GM21723 (cell line): ENCODE measurements around the gene SOX18.

Source experiments
- ATAC-seq: cut with Tn5 transposase; IDR thresholded peaks from one replicate; pipeline ENCODE4 v1.9.1; 2021; ENCODE audit warnings: mild to moderate bottlenecking, moderate library complexity; ENCODE audit not compliant: unreplicated experiment

SOX18 gene

DNA sequence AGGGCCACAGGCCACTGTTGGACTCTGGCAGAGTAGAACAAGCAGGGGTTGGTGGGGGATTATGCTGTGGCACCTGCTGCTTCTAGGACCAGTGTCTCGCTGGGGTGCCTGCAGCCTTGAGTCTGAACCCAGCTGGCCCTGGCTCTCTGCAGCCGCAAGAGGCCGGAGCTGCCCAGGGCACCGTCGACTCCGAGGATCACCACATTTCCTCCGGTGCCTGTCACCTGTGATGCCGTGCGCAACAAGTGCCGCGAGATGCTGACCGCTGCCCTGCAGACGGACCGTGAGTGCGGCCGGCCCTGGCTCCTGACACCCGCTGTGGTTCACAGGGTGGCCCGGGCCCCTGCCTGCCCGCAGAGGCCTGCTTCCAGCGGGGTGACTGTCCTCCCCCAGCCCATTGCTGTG is 19.8 kb upstream of the SOX18 start:
- no peak for ATAC-seq

DNA sequence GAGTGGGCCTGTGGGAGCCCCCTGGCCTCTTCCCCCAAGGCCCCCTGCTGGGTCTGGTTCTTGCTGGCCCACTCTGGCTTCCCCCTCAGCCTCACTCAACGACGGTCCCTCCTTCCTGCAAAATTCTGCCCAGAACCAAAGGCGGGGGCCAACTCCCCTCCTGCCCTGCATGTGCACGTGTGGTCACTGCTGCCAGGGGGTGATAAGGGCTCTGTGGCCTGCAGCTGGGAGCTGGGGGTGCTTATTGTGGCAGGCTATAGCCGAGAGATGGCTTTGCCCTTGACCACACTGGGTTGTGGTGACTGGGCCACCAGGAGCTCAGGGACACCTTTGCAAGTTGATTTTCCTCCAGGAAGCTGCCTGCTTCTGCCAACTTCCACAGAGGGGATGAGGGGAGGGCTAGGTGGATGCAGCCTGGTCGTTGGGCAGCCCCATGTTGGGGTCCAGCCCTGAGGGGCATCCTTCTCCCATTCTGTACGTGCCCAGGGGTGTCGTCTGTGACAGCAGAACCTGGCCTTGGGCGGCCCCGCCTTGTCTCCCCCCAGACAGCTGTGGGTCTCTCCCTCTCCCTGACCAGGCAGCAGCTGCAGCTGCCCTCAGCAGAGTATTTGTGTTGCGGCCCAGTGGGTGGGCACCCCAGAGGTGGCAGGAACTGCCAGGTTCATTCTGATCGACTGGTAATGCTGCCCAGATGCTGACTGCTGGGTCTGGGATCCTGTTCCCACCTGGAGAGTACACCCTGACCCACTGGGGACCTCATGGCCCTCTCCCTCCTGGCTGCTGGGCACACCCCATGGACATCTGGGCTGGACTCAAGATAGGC is 19.2 kb upstream of the SOX18 start:
- ATAC-seq, result no peak

DNA sequence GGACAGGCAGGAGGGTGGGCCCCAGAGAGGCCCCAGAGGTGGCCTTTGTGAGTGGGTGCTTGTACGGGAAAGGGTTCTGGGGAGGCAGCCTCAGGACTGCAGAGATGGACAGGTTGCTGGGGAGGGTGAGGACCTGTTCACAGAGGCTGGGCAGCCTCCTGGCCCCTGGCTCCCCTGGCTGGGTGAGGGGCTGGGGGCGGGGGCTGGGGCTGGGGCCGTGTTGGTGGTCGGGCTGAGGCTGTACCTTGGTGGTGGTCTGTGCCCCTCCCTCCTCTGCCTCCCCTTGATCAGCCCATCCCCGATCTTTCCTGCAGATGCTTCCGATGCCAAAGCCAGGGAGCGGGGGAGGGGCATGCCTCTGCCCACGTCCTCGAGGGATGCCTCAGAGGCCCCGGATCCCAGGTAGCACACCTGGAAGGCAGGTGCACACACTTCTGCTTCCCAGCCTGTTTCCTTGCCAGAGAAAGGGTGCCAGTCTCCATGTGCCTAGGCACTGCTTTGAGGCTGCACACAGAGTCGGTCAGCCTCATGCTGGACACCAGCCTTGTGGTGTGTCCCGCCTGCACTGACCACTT is 18.4 kb upstream of the SOX18 start:
- ATAC-seq, result no peak

DNA sequence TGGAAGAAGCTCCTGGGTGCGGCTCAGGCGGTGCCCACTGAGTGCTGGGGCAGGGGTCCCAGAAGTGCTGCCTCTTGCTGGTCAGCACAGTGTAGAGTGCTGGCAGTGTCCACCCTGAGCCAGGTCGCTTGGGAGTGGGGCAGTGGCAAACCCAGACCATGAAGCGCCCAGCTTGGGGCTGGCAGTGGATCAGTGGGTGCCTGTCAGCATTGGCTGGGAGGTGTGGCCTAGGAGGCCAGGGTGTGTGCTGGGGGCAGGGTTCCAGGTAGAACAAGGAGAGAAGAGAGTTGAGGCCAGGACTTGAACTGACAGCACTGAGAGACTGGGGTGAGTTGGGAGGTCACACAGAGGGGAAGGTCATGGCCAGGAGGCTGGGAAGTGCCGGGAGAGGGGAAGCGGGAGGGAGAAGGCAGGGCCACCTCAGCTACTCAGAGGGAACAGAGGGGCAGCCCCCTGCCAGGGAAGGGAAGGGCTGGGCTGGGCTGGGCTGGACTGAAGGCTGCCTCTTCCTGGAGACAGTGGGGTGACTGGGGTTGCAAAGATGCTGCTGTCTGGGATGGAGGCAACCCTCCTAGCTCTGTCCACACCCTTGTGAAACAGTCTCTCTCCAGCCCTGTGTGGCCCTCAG is 17.7 kb upstream of the SOX18 start:
- ATAC-seq, result no peak

DNA sequence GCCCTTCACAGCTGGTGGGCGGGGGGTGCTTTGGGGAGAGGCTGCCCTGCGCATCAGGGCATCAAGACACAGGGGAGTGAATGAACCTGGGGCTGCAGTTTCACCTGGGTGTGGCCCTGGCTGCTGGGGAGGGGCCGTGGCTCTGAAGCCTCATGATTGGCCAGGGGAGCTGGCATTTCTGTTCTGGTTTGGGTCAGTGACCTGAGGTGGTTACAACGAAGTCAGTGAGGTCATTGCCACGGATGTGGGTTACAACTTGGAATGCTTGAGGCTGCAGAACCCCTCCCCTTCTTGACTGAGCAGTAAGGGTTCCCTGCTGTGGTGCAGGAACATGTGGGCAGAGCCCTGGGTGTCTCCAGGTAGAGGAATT is 16.5 kb upstream of the SOX18 start:
- ATAC-seq, result peak; percentile 45

DNA sequence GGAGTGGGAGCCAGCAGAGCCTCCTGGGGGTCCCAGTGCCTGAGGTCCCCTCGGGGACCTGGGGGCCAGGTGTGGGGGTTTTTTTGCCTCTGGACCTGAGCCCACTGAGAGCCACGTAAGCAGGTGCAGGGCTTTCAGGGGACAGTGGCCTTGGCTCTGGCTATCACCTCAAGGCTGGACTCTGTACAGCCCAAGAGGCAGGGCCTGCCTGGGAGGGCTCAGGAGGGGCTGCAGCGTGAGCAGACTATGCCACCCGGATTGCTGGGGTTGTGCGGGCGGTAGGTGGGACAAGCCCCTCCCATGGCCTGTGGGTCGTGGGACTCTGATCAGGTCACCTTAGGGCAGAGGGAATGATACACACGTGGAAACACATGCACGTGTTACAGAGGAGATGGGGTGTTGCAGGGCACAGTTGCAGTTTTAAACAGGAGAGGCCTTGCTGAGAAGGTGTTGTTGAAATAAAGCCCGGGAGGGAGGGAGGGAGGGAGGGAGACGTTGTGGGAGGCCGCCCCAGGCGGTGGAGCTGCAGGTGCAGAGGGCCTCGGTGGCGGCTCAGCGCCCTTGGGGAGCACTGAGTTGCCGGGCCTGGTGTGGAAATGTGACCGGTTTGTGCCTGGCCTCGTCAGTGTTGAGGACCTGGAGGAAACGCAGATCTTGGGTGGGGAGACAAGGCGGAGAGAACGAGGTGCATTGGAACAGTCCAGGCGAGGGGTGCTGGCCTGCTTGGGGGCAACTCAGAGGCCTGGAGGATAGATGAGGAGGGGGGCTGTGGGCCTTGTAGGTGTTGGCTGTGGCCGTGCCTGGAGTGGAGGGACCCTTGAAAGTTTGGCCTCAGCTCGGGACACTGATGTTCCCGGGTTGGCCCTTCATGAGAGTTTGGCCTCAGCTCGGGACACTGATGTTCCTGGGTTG is 15.9 kb upstream of the SOX18 start:
- no peak for ATAC-seq

DNA sequence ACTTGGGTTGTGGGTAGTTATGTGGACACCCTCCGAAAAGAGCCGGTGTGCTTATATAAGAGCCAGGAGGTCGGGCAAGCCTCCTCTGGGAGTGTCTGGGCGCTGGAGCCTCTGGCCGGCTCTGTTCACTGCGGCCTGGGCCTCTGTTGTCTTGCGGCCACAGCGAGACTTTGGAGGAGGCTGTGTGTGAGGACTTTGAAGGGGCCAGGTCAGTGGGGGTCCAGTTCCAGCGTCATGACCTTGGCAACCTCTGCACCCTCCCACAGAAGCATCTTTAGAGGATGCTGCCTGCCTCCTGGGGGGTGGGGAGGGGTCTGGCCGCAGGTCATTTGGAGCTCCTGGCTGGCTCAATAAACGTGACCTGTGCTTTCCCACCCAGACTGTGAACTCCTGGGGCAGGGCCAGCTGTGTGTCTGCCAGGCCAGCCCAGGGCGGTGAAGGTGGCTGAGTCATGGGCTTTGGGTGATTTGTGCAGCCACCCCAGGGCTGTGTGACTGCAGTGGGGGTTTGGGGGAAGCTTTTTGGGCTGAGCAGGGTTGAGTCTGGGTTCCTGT is 14.8 kb upstream of the SOX18 start:
- ATAC-seq, result no peak

DNA sequence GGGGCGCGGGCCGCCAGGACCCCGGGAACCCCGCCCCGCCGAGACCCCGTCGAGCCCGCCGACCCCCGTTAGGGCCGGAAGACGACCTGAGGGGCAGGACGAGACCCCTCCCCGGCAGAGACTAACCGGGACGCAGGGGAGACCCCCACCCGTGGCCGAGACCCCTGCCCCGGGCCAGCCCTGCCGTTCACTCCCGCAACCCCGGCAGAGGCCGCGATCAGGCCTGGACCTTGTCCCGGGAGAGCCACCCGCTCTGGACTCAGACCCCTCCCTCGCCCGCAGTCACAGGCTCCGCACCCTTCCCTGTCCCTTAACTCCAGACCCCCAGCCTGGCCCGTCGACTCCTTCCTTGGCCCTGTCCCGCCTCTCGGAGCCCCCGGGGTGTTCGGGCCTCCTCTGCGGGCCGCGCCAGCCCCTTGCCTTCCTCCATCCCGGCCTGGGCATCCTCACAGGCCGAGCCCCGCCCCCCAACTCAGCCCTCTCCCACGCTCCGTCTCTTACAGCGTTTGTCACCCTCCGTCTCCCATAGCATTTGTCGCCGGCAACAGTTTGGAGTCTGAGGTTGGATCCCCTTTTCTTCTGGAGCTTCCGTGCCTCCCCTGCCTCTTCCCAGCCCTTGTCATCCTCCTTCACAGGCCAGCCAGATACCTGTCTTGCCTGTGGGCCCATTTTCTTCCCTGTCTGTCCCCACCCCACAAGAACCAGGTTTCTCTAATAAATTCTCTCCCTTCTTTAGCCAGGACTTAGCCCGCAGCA is 14.1 kb upstream of the SOX18 start:
- ATAC-seq, result no peak

DNA sequence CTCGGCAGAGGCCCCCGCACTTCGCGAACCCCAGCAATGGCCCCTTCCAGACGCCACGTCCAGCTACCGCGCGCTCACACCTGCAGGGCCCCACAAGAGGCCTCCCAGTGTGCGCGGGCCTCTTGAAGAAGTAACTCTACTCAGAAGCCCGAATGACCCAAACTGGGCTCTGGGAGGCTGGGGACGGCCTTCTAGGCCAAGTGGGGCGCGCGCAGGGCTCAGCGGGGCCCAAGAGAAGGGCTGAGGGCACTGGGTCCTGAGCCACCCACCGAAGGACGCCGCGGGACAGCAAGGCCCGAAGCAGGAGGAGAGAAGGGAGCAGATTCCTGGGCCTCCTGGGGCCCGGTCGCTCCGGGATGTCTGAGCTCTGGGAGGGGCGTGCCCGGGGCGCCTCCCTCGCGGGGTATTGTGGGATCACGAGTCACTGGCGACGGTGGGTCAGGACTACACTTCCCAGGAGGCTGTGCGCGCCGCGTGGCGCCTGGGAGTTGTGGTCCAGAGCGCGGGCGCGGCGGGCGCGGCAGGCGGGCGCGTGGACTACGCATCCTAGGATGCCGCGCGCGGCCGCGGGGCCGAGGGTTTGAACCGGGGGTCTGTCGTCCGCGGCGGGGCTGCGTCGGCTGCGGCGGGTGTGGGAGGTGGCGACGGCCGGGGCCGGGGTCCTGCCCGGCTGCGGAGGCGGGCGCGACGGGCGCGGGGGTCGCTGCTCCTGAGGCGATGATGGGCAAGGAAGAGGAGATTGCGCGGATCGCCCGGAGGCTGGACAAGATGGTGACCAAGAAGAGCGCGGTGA is 13.4 kb upstream of the SOX18 start, which contains the start of gene TCEA2:
TCEA2 (plus strand) TSS at position 603 of the 793 bp plus-strand sequence; CDS start at position 718, 115 bp downstream.
- ATAC-seq, result peak; percentile 72

DNA sequence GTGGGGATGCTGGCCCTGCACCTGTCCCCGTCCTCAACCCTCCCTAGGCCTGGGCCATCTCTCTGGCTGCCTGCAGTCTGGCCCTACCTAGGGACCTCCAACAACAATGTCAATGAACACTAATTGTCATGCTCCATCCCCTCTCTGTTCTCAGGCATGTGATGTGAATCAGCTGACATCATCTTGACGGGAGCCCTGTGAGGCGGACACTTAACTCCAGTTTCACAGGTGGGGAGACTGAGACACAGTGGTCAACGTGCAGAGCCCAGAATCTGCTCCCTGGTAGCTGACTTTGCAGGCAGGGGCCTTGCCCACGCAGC is 12.8 kb upstream of the SOX18 start:
- ATAC-seq, result no peak

DNA sequence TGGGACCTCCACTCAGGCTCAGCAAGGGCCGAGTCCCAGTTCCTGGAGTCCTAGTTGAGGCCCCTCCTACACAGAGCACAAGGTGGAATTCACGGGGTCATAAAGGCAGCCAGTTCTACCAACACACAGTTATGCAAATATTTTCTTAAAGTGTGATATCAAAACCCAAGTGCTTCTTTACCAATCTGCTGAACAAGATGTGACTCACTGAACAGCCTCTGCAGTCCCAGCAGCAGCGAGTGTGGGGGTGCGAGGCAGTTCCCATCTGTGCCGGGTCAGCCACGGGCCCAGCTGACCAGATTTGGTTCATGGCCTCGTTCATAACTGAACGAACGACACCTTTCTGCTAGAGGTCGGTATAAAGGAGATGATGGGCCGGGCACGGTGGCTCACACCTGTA is 9.1 kb upstream of the SOX18 start:
- ATAC-seq, result no peak

DNA sequence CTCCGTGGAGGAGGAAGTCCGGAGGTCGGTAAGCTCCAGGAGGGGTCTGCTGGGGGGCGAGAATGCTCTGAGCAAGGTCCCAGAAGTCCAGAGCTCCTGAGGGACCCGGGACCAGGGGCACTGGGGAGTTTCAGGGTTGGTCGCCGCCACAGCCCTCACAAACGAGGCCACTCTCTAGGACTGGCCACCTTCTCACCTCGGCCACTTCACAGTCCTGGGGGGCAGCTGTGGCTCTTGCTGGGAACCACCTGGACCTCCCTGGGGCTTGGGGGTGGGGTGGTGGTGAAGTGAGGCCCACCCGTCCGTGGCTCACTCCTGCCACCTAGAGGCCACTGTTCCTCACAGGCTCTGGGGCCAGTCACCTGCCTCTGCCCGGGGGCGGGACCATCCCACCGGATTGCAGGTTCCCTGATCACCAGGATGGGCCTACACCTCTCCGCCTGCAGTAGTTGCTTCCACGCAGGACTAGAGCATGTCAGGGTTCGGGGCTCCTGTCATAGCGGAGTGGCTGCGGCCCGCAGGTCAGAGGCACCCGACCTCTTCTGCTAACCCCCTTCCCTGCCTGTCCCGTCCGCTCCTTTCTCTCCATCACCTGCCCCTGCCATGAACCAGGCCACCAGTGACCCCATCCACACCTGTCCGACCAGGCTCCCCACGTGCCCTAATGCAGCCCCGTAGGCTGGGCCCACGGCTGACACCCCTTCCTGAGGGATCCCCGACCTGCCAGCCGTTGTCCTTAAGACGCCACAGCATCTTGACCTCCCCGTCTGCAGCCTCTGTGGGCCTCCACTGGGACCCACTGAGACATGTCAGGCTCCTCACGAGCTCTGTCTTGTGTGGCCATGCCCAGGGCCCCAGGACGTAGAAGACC is 8.4 kb upstream of the SOX18 start:
- no peak for ATAC-seq

DNA sequence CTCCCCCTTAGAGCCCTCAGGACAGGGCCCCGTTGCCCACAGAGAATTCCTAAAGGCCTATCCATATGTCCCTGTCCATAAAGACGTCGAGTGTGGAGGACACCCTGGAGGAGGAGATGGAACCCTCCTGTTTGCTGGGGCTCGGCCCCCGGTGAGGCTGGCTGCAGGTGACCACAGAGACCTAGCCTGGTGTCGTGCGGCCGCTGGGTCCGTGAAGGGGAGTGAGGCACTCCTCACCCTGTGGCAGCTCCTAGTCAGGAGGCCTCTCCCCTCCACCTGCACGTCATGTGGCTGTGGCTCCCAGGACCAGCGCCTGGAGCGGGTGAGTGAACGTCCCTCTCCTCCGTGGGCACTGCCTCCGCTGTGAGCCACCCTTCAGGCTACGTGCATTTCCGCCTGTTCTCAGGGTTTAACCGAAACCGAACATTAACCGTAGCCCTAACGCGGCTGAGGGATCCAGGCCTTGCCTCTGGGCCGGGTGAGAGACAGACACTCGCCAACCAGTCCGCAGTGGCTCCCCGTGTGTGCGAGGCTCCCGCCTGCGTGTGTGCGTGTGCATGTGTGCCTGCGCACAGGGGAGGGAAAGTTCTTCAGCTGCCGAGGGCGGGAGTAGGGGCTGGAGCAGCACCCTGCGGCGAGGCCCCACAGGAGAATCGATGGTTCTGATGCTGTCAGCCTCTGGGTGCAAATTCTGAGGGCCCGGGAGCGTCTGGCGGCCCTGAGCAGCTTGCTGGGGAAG is 7.6 kb upstream of the SOX18 start:
- no peak for ATAC-seq

DNA sequence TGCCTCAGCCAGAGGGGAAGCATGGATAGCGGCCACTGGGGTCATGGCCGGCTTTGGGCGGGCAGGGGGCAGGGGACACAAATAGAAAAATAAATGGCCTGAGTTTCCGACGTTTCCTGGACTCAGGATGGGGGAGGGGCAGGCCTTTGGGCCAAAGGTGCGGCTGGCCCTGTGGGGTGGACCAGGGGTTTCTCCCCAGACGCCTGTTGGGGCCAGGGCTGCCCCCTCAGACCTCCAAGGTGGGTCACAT is 7.1 kb upstream of the SOX18 start:
- ATAC-seq, result no peak

DNA sequence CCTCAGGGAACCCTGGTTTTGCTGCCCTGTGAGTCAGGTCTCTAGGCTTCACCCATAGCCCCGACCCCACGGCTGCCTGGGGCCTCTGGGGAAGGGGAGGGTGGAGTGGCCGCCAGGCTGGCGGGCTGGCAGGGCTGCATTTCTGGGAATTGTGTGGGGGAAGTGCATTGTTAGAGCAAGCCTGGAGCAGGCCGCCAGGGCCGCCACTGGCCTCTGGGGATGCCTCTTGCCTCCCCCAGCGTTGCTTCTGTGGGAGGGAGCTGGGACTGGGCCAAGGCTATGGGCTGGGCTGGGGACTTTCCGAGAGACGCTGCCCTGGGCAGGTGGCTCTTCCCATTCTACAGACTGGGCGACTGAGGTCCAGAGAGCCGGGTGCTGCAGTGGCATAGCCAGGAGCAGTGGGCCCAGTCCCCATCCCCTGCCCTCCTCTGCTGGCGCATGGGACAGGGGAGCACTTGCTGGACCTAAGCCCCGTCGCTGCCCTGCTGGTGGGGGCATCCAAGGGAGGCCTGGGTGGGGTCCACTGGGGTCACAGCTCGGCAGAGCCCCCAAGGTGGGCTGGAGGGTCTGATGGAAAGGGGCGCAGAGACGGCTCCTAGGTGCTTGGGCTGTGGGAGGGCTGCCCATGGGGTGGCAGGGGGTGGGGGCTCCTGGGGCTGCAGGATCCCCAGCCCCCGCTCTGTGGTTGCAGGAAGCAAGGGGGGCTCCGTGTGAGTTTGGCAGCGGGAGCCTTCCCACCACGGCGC is 6.6 kb upstream of the SOX18 start:
- no peak for ATAC-seq

DNA sequence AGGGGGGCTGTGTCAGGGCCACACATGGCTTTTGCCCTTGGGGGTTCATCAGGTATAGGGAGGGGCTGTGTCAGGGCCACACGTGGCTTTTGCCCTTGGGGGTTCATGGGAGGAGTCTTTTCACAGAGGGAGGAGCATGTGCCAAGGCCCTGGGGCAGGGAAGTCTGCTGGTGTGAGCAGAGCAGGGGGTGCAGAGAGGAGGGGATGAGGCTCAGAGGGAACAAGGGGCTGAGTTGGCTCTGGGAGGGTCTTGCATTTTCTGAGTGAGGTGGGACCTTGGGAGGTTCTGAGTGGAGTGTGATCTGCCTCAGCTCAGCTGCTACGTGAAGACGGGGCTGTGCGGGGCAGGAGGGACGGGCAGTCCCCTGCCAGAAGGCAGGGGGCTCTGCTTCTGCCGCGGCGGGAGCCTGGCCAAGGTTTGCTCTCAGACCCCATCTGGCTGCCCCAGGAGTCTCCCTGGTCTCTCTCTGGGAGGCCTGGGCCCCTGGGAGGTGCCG is 6.0 kb upstream of the SOX18 start:
- ATAC-seq, result no peak
